Daoy (cell line): ENCODE results near the gene CMTR1. TPM values are rescaled to one million over a fixed set of nuclear protein-coding genes. Genes with fewer than 3 reads are reported as not detected.

Experiments used
- total RNA-seq: library from RNA; depleted of rRNA; stranded (reverse); fragments of >200 nt; shearing (Covaris generic); gene quantifications from 2 replicates; pipeline ENCODE4 v1.2.3, GENCODE V29; 2014; rRNA removed

CMTR1 gene
- total RNA-seq, 1 experiment from 2014 or later, result 38.2 TPM

Other genes with a start within 250 kb of the CMTR1 start
- gene TBC1D22B, start 175.4 kb upstream of the CMTR1 start, total RNA-seq, result 6.1 and 7.7 TPM in 2 replicates
- 0.12 and 0.40 TPM in 2 replicates for gene TMEM217, start 175.1 kb upstream of the CMTR1 start, total RNA-seq
- 40.3 and 73.5 TPM in 2 replicates for gene RNF8, start 79.2 kb upstream of the CMTR1 start, total RNA-seq
- 115 and 126 TPM in 2 replicates for gene CCDC167, start 66.7 kb downstream of the CMTR1 start, total RNA-seq